GM13977 (cell line): Measurements from ENCODE around the gene GPX5.

Source experiments
- DNase-seq: peaks from one replicate; pipeline ENCODE4 v3.0.0; 2012; ENCODE audit warnings: low spot score
- CTCF ChIP-seq: IDR thresholded peaks from 2 replicates; pipeline ENCODE4 v1.5.1; 2012; ENCODE audit warnings: mild to moderate bottlenecking, control low read depth; ENCODE audit not compliant: insufficient read depth; ENCODE audit errors: extremely low read depth, missing control alignments
- in situ Hi-C: fragments of 300-500 bp; cut with MboI; formaldehyde crosslinking; loops from one replicate; pipeline ENCODE4 v1.12.0; 2022; ENCODE audit warnings: low sequenced_read_pairs, low pct_unique_long_range_greater_than_20kb, mixed read lengths, inconsistent platforms; ENCODE audit not compliant: unreplicated experiment

GPX5 gene

GRCh38 chr6:28515676-28516075 is 10.0 kb upstream of the GPX5 start, which contains the start of gene GPX6:
Gene GPX6 (minus strand): TSS chr6:28515793. CDS start chr6:28515743, 50 bp downstream.
- in situ Hi-C loops: no loop called here
- no peak for TF ChIP-seq CTCF
- DNase-seq: no peak

- DNase-seq: no peak
- no peak for TF ChIP-seq CTCF
- in situ Hi-C loops: no loop called here
Observed at GRCh38 chr6:28517964-28518363, 7.7 kb upstream of the GPX5 start.

GRCh38 chr6:28522594-28523240 is 3.0 kb upstream of the GPX5 start:
- no peak for DNase-seq
- TF ChIP-seq CTCF: no peak
- in situ Hi-C loops: no loop called here

- no peak for DNase-seq
- in situ Hi-C loops: no loop called here
- TF ChIP-seq CTCF: no peak
Observed at GRCh38 chr6:28523241-28523622, 2.4 kb upstream of the GPX5 start.

GRCh38 chr6:28530777-28531176 is 5.1 kb downstream of the GPX5 start:
- DNase-seq: no peak
- no peak for TF ChIP-seq CTCF
- in situ Hi-C loops: no loop called here

- in situ Hi-C loops: no loop called here
- DNase-seq: no peak
- no peak for TF ChIP-seq CTCF
Observed at GRCh38 chr6:28531479-28532128, 5.9 kb downstream of the GPX5 start.
